Thyroid gland (tissue), 4 donors: ENCODE results near the gene GIGYF1.
A peak's percentile ranks its signal among the peaks of the same experiment; 100 is the strongest.

Experiments used
- POLR2A ChIP-seq, 2 donors: fragments of 450-650 bp; IDR thresholded peaks; one replicate each; pipeline ENCODE4 v1.6.1; 2017; ENCODE audit warnings: antibody characterized with exemption in 2 of 2, mild to moderate bottlenecking in 2 of 2, moderate library complexity in 1 of 2
- TF ChIP-seq, protein P1 (sequence below), 6 experiments: fragments of 200-600 bp in 3 of 6; fragments of 450-650 bp in 3 of 6; sonication (generic) in 3 of 6; IDR thresholded peaks; one replicate each; pipeline ENCODE4 v1.5.1; 2016 to 2019; ENCODE audit warnings: antibody characterized with exemption in 6 of 6, mild to moderate bottlenecking in 2 of 6, inconsistent platforms in 1 of 6, moderate library complexity in 1 of 6

DNA sequence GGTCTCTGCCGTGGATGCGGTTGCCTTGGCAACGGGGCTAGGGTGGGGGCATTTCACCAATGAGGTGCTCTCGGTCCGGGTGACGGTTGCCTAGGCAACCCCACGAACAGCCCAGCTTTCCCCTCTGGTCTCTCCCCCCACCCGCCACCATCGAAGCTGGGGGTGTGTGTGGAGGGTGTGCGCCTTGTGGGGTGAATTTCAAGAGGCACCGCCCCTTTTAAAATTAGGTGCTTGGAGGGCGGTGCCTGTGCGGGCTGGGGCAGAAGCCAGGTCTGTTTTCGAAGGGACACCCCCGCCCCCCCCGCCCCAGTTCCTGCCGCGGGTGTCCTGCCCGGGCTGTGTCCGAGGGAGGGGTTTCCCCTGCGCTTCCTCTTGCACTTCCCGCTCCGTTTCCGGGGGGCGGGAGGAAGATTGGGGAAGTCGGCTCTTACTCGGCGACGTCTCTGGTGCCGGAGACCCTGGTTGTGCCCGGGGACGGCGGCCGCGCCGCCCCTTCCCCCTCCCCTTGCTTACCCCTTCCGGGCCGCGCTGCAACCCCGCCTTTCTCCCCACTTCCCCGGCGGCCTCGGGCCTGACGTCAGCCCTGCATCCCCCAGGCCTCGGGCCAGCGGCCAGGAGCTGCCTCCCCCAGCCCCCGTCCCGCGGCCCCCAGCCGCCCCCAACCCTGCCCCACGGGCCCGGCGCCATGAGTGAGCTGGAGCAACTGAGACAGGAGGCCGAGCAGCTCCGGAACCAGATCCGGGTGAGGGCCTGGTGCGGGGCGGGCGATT is 18.3 kb downstream of the GIGYF1 start:
- TF ChIP-seq, protein P1, sequence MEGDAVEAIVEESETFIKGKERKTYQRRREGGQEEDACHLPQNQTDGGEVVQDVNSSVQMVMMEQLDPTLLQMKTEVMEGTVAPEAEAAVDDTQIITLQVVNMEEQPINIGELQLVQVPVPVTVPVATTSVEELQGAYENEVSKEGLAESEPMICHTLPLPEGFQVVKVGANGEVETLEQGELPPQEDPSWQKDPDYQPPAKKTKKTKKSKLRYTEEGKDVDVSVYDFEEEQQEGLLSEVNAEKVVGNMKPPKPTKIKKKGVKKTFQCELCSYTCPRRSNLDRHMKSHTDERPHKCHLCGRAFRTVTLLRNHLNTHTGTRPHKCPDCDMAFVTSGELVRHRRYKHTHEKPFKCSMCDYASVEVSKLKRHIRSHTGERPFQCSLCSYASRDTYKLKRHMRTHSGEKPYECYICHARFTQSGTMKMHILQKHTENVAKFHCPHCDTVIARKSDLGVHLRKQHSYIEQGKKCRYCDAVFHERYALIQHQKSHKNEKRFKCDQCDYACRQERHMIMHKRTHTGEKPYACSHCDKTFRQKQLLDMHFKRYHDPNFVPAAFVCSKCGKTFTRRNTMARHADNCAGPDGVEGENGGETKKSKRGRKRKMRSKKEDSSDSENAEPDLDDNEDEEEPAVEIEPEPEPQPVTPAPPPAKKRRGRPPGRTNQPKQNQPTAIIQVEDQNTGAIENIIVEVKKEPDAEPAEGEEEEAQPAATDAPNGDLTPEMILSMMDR (IDR thresholded peaks at IDR 0.05): no peak
- TF ChIP-seq POLR2A (IDR thresholded peaks at IDR 0.05): peak in 1 of 2 donors; percentile 21
